Liver (tissue), 9 donors: ENCODE measurements around the gene EIF2A. TPM values are rescaled to one million over a fixed set of nuclear protein-coding genes. Genes with fewer than 3 reads are reported as not detected.
"Not testable (repeated sequence)": the region's sequence is repeated elsewhere in the genome, so short reads cannot be mapped to it uniquely, and the experiment has no call there.

ENCODE experiments used
- DNase-seq: peaks from one replicate; pipeline ENCODE4 v3.0.0-alpha.2; 2017; ENCODE audit warnings: low spot score
- H3K27ac ChIP-seq, 2 donors: one replicate each; pipeline ENCODE4 v1.7.0; 2013; ENCODE audit warnings: inconsistent platforms in 2 of 2, low read length in 2 of 2, control low read depth in 1 of 2, low read depth in 1 of 2, mild to moderate bottlenecking in 1 of 2
- H3K27me3 ChIP-seq, 4 donors: one replicate each; pipeline versions ENCODE4 v1.6.1 to v1.7.0; 2013; ENCODE audit warnings: low read length in 3 of 4, inconsistent platforms in 1 of 4, mild to moderate bottlenecking in 1 of 4, moderate library complexity in 1 of 4; ENCODE audit not compliant: control insufficient read depth in 4 of 4, insufficient read depth in 4 of 4
- H3K36me3 ChIP-seq, 4 donors: one replicate each; pipeline versions ENCODE4 v1.6.1 to v1.7.0; 2013; ENCODE audit warnings: low read length in 3 of 4, mild to moderate bottlenecking in 3 of 4, low read depth in 1 of 4, moderate library complexity in 1 of 4; ENCODE audit not compliant: control insufficient read depth in 4 of 4, insufficient read depth in 3 of 4
- H3K4me1 ChIP-seq, 4 donors: one replicate each; pipeline versions ENCODE4 v1.6.1 to v1.7.0; 2013; ENCODE audit warnings: low read length in 3 of 4, mild to moderate bottlenecking in 3 of 4, moderate library complexity in 1 of 4; ENCODE audit not compliant: control insufficient read depth in 4 of 4, insufficient read depth in 4 of 4
- H3K4me3 ChIP-seq, 3 donors: one replicate each; pipeline versions ENCODE4 v1.6.1 to v1.7.0; 2013; ENCODE audit warnings: low read length in 3 of 3, control low read depth in 1 of 3, low read depth in 1 of 3, mild to moderate bottlenecking in 1 of 3
- H3K9ac ChIP-seq, 2 donors: one replicate each; pipeline ENCODE4 v1.7.0; 2013; ENCODE audit warnings: low read length in 2 of 2, mild to moderate bottlenecking in 2 of 2, moderate library complexity in 2 of 2, control low read depth in 1 of 2, low read depth in 1 of 2
- H3K9me3 ChIP-seq, 4 donors: one replicate each; pipeline versions ENCODE4 v1.6.1 to v1.7.0; 2013; ENCODE audit warnings: low read length in 3 of 4; ENCODE audit not compliant: control insufficient read depth in 4 of 4
- ATF3 ChIP-seq: IDR thresholded peaks from 2 replicates; pipeline ENCODE4 v1.6.1; 2016; ENCODE audit warnings: antibody characterized with exemption
- CTCF ChIP-seq: fragments of 150-350 bp; IDR thresholded peaks from 2 replicates; pipeline ENCODE4 v1.5.1; 2017; ENCODE audit warnings: improper control_type of control experiment, low read depth, low read length; ENCODE audit not compliant: missing input control
- EGR1 ChIP-seq, 2 donors: IDR thresholded peaks; 2 replicates each; pipeline ENCODE4 v1.6.1; 2016 to 2018; ENCODE audit warnings: antibody characterized with exemption in 2 of 2, low read depth in 2 of 2
- FOXA1 ChIP-seq: IDR thresholded peaks from 2 replicates; pipeline ENCODE4 v1.6.1; 2016; ENCODE audit warnings: antibody characterized with exemption
- FOXA2 ChIP-seq: IDR thresholded peaks from 2 replicates; pipeline ENCODE4 v1.6.1; 2016; ENCODE audit warnings: antibody characterized with exemption
- GABPA ChIP-seq, 2 donors: IDR thresholded peaks in 1 of 2; conservative IDR thresholded peaks in 1 of 2; 2 replicates each; pipeline ENCODE4 v1.6.1; 2016; ENCODE audit warnings: antibody characterized with exemption in 2 of 2, mild to moderate bottlenecking in 1 of 2, moderate library complexity in 1 of 2
- JUND ChIP-seq, 2 donors: IDR thresholded peaks; 2 replicates each; pipeline ENCODE4 v1.6.1; 2016; ENCODE audit warnings: antibody characterized with exemption in 2 of 2
- MAX ChIP-seq: IDR thresholded peaks from 2 replicates; pipeline ENCODE4 v1.6.1; 2016; ENCODE audit warnings: antibody characterized with exemption
- NR2F2 ChIP-seq: IDR thresholded peaks from 2 replicates; pipeline ENCODE4 v1.6.1; 2016; ENCODE audit warnings: antibody characterized with exemption
- RAD21 ChIP-seq, 2 donors: IDR thresholded peaks; 2 replicates each; pipeline ENCODE4 v1.6.1; 2016; ENCODE audit warnings: antibody characterized with exemption in 2 of 2, mild to moderate bottlenecking in 2 of 2
- REST ChIP-seq: IDR thresholded peaks from 2 replicates; pipeline ENCODE4 v1.6.1; 2016; ENCODE audit warnings: antibody characterized with exemption, mild to moderate bottlenecking
- RXRA ChIP-seq, 2 donors: IDR thresholded peaks; 2 replicates each; pipeline ENCODE4 v1.6.1; 2017 to 2018; ENCODE audit warnings: antibody characterized with exemption in 2 of 2, mild to moderate bottlenecking in 1 of 2
- SP1 ChIP-seq: IDR thresholded peaks from 2 replicates; pipeline ENCODE4 v1.6.1; 2018; ENCODE audit warnings: antibody characterized with exemption, mild to moderate bottlenecking
- TAF1 ChIP-seq: conservative IDR thresholded peaks from 2 replicates; pipeline ENCODE4 v1.6.1; 2016; ENCODE audit warnings: antibody characterized with exemption, mild to moderate bottlenecking
- YY1 ChIP-seq: IDR thresholded peaks from 2 replicates; pipeline ENCODE4 v1.6.1; 2016; ENCODE audit warnings: antibody characterized with exemption, mild to moderate bottlenecking
- ZBTB33 ChIP-seq: IDR thresholded peaks from 2 replicates; pipeline ENCODE4 v1.6.1; 2016; ENCODE audit warnings: antibody characterized with exemption
- WGBS: extraction: QIAGEN DNeasy Blood & Tissue Kit; methylation state at CpG from one replicate; pipeline ENCODE4 v1.1.7; 2013; 5-methylcytosine and 5-hydroxymethylcytosine counted together
- polyA plus RNA-seq, 2 donors: library from polyadenylated mRNA; stranded (reverse) in 1 of 2; unstranded in 1 of 2; fragments of 200-250 nt in 1 of 2; fragments of >200 nt in 1 of 2; fragmentation: Nextera tagmentation in 1 of 2; extraction: Ambion mirVana in 1 of 2; gene quantifications; one replicate each; pipeline versions ENCODE4 v1.2.1 to v1.2.3, GENCODE V29; 2013 to 2015
- total RNA-seq, 2 donors: library from RNA; depleted of rRNA; stranded (reverse); fragments of >200 nt; gene quantifications; one replicate each; pipeline ENCODE4 v1.2.3, GENCODE V29; 2014
- donor health status: healthy.
- donor health status: healthy.
- donor health status: healthy.
- donor health status: healthy.
- donor health status: healthy.

The EIF2A gene
- total and polyA plus RNA-seq, 4 donors = 23.6 to 104 (median 47.2) TPM

GRCh38 chr3:150597646-150598045, 51.1 kb downstream of the EIF2A start:
- no peaks in the 10 kb centered on the region for H3K36me3 ChIP-seq
- H3K27me3 ChIP-seq = no peaks in the 10 kb centered on the region
- peaks cover 0 to 6% (median 0%) of the 10 kb centered on the region in 4 donors for H3K4me1 ChIP-seq
- H3K9me3 ChIP-seq = no peaks in the 10 kb centered on the region
- TF ChIP-seq YY1 = no peak
- no peak for TF ChIP-seq RAD21 (IDR thresholded peaks at IDR 0.05)
- TF ChIP-seq ZBTB33 = no peak
- TF ChIP-seq NR2F2 = no peak
- no peak for TF ChIP-seq FOXA2
- TF ChIP-seq SP1 = no peak
- DNase-seq = no peak
- WGBS = 92% methylated on average over 4 of the region's 4 CpGs
- no peak overlapping the region for H3K4me3 ChIP-seq
- H3K9ac ChIP-seq = no peak overlapping the region
- no peak overlapping the region for H3K27ac ChIP-seq

GRCh38 chr3:150599611-150600297, 53.2 kb downstream of the EIF2A start:
- Histone ChIP-seq H3K9ac (no peak overlapping the region), H3K9me3 (no peaks in the 10 kb centered on the region), H3K27ac (no peak overlapping the region), H3K27me3 (no peaks in the 10 kb centered on the region), H3K4me3 (no peak overlapping the region), H3K4me1 (peaks cover 0 to 15% (median 4%) of the 10 kb centered on the region in 4 donors), H3K36me3 (no peaks in the 10 kb centered on the region)
- DNase-seq = no peak
- 71% methylated on average over 4 of the region's 4 CpGs for WGBS
- TF ChIP-seq GABPA (IDR thresholded peaks at IDR 0.05 in 1 of 2, conservative IDR thresholded peaks at IDR 0.05 in 1 of 2) (no peak), FOXA2 (no peak), RXRA (IDR thresholded peaks at IDR 0.05) (no peak), CTCF (no peak), ATF3 (no peak), JUND (IDR thresholded peaks at IDR 0.05) (no peak), YY1 (no peak), FOXA1 (no peak), MAX (no peak), ZBTB33 (no peak), TAF1 (no peak), REST (no peak), EGR1 (IDR thresholded peaks at IDR 0.05; ENCODE audit: low read depth in 2 of 2) (no peak), SP1 (no peak)

GRCh38 chr3:150600647-150601530, 54.3 kb downstream of the EIF2A start:
- not testable (repeated sequence) for H3K9me3 ChIP-seq, H3K27ac ChIP-seq, H3K27me3 ChIP-seq, H3K36me3 ChIP-seq, H3K9ac ChIP-seq, DNase-seq, H3K4me3 ChIP-seq
- WGBS = 93% methylated on average over 13 of the region's 13 CpGs
- H3K4me1 ChIP-seq = peaks cover 2 to 15% (median 7%) of the 10 kb centered on the region in 4 donors
